NB4 (cell line): ENCODE results near the gene TBL1XR1.

ENCODE experiments used
- MYC ChIP-seq: IDR thresholded peaks from 2 replicates; pipeline ENCODE4 v1.6.1; 2011; ENCODE audit warnings: low read depth, low read length
- TF ChIP-seq, protein P1 (sequence below): IDR thresholded peaks from one replicate; pipeline ENCODE4 v1.5.1; 2012; ENCODE audit warnings: low read depth, low read length
- TF ChIP-seq, protein P2 (sequence below): IDR thresholded peaks from 2 replicates; pipeline ENCODE4 v1.6.1; 2011; ENCODE audit warnings: low read depth, low read length

DNA sequence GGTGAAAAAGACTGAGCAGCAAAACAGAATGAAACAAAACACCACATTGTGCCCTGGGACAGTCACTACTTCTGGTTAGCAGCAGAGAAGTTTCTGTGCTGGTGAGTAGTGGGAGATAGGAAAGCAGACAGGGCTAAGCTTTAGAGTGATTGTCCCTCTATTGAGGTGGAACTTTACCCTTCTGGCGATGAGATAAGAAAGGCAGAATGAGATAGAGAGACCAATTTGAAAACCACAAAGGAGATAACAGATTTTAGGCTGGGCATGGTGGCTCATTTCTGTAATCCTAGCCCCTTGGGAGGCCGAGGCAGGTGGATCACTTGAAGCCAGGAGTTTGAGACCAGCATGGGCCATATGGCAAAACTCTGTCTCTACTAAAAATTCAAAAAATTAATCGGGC lies 208.5 kb downstream of the TBL1XR1 start:
- TF ChIP-seq, protein P1, sequence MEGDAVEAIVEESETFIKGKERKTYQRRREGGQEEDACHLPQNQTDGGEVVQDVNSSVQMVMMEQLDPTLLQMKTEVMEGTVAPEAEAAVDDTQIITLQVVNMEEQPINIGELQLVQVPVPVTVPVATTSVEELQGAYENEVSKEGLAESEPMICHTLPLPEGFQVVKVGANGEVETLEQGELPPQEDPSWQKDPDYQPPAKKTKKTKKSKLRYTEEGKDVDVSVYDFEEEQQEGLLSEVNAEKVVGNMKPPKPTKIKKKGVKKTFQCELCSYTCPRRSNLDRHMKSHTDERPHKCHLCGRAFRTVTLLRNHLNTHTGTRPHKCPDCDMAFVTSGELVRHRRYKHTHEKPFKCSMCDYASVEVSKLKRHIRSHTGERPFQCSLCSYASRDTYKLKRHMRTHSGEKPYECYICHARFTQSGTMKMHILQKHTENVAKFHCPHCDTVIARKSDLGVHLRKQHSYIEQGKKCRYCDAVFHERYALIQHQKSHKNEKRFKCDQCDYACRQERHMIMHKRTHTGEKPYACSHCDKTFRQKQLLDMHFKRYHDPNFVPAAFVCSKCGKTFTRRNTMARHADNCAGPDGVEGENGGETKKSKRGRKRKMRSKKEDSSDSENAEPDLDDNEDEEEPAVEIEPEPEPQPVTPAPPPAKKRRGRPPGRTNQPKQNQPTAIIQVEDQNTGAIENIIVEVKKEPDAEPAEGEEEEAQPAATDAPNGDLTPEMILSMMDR, result no peak
- TF ChIP-seq MYC, result no peak
- TF ChIP-seq, protein P2, sequence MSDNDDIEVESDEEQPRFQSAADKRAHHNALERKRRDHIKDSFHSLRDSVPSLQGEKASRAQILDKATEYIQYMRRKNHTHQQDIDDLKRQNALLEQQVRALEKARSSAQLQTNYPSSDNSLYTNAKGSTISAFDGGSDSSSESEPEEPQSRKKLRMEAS, result no peak
